Measurements from ENCODE around the gene FILIP1.

- TF ChIP-seq CTCF (IDR thresholded peaks at IDR 0.05): no peak
- no peak for TF ChIP-seq POLR2AphosphoS5 (IDR thresholded peaks at IDR 0.05)
Observed at GRCh38 chr6:75495011-75495410, 1.4 kb upstream of the FILIP1 start.
